IPS DF 4.7 (cell line): Measurements from ENCODE around the gene TIPARP.

Source experiments
- DNase-seq: peaks from one replicate; pipeline ENCODE4 v3.0.0-alpha.2; 2013; ENCODE audit warnings: low spot score; ENCODE audit errors: extremely low read depth

TIPARP gene

DNA sequence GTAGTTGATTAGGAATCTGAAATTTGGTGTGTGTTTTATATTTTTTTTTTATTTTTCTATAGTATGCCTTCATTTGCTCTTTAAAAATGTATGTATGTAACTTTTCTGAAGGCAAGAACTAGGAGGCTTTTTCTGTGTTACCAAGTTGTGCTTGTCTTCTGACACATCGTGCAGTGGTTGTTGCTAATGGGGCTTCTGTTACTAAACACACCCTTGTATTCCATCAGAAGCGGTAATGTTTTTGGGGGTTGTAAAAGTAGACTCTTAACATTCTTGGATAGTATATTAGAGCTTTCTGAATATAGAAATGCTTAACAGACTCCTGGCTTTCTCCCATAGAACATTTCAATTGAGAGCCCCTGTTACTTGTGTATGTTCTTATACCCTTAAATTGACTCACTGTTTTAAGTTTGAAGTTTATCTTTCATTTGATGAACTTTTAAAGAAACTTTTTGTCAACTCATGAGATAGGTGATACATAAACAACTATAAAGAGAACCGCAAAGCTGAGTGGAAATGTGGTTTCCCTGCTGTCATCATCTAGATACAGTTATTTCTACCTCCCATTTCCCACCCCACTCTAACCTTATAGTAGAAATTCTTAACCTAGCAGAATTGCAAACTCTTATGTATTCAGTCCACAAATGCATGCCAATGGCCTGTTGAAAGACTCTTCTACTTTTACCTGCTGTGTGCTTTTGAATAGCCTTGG is 2.5 kb downstream of the TIPARP start:
- DNase-seq, result no peak

DNA sequence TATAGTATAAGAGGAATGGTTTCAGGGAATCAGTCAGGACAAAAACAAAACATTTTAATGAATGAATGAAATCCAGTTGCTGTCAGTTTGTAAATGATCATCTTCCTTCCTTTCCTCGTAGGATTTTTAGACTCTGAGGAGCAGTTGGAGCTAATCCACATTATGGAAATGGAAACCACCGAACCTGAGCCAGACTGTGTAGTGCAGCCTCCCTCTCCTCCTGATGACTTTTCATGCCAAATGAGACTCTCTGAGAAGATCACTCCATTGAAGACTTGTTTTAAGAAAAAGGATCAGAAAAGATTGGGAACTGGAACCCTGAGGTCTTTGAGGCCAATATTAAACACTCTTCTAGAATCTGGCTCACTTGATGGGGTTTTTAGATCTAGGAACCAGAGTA is 3.1 kb downstream of the TIPARP start:
- no peak for DNase-seq

DNA sequence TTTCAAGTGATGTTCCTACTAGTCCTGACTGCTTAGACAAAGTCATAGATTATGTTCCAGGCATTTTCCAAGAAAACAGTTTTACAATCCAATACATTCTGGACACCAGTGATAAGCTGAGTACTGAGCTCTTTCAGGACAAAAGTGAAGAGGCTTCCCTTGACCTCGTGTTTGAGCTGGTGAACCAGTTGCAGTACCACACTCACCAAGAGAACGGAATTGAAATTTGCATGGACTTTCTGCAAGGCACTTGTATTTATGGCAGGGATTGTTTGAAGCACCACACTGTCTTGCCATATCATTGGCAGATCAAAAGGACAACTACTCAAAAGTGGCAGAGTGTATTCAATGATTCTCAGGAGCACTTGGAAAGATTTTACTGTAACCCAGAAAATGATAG is 3.8 kb downstream of the TIPARP start:
- DNase-seq, result no peak

DNA sequence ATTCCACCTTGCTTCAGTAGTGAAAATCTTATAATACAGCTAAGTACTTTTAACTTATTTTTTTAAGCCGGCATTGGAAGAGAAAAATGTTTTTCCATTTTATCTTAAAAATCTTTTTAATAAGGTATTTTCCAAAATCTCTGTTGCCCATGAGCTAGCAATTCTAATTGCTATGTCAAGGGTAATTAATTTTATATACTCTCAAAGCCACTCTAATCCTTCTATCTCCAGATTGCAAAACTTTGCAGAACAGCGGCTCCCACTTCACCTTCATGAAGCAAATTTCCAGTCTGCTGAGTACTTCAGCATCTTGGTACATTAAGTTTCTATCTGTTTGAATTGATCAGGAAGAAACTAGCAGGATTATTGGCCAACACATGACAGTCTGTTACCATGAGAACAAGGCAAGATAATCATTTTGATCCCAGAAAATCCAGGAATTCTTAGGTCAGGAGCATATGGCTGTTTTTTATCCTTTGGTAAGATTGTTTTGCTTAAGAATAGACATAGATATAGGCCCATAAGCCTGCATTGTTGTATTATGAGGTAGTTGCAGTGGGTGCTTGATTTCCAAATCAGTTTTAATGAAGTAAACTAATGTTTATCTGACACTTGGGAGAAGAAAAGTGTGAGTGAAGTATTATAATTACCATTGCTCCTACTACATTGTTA is 6.0 kb downstream of the TIPARP start:
- DNase-seq, result no peak

DNA sequence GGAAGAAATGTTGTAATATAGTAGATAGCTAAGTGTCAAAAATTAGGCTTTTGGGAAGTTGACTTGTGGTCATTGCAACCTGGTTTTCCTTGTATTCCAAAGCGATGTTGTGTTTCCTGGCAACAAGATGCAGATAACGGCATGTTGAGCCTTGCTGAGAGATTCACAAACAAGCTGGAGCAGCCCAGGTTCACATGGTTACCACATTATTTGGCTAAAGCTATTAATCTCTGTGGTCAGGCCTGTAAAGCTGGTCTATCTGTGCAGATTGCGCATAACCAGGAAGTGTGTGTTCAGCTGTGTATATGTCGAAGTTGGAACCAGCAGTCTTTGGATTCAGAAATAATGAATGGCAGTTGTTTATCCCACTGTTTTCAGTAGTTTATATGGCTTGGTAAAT is 6.6 kb downstream of the TIPARP start:
- no peak for DNase-seq

DNA sequence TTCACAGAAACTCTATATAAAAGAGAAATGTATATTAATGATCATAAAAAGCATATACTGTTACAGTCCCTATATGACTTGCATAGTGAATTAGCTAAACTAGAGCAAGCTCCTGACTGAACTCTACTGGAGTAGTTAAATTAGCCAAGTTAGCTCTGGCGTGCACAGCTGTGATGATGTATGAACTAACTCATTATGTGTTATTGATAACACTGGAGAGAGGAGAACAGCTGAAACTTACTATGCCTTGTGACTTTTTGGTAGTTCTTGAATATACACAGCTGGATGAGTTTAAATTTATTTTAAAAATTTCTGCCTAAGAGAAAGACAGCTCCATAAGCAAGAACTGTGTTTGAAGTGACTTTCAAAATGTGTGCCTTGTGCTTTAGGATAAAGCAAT is 8.1 kb downstream of the TIPARP start:
- DNase-seq, result no peak

DNA sequence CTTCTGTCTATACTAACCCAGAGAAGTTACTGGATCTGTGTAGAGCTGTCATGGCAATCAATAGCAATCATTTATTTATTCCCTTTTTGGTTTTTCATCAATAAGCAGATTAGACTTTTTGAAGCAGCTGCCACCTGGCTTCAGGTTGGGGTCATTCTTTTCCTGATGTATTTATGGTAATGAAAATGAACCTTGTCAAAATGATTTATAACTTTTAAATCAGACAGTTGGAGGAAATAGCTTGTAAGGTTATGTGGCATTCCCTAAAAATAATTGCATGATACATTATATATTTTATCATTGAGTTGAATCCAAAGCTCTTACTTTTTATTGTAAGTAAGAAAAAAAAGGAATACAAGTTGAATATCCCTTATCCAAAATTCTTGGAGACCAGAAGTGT is 8.6 kb downstream of the TIPARP start:
- no peak for DNase-seq

DNA sequence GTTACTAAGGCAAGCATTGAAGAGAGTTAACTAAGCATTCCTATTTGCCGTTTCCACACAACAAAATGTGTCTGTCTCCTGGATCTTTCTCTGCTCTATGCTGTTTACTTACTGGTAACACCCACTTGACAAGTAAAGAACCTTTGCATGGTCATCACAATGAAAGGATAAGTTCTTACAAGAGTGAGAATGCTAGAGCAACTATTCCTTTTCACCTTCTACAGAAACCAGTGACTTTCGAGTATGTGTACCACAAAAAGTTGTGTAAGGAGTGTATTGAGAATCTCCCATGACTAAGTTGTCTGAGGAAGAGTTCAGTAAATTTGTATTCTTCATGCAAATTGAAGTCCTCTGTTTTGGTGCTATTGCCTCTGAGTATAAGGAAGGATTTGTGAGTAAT is 10.8 kb downstream of the TIPARP start:
- DNase-seq, result no peak

DNA sequence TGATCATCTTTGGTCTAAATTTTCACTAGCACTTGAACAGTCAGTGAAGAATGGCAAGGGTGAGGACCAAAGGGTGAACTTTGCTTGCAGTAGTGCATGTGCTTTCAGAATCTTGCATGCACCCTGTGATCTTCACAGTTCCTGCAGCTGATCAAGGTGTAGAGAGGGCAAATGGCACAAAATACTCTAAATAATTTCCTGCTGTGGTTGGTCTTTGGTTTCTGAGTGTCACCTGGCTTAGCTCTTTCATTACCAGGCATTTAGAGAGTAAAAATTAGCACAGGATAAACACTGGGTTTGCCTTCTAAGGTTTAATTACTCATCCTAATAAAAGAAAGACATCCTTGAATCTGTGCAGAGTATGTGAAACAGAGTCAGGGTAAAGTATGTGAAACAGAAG is 11.4 kb downstream of the TIPARP start:
- no peak for DNase-seq

DNA sequence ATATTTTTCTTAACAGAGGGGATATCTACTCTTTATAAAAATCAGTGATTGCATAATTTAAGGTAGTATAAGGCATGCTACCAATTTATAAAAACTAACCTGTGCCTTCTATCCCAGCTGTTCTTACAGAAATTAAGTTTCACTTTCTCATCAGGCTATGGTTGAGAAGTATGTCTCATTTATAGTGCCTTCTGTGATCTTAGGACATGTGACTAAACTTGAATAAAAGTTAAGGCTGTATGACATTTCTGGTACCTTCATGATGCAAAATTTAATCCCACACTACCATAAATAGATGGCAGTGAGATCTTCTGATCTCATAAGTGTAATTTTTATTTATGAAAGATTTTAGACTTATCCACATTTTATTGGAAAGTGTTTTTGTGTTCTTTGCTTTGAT is 12.6 kb downstream of the TIPARP start:
- DNase-seq, result no peak

DNA sequence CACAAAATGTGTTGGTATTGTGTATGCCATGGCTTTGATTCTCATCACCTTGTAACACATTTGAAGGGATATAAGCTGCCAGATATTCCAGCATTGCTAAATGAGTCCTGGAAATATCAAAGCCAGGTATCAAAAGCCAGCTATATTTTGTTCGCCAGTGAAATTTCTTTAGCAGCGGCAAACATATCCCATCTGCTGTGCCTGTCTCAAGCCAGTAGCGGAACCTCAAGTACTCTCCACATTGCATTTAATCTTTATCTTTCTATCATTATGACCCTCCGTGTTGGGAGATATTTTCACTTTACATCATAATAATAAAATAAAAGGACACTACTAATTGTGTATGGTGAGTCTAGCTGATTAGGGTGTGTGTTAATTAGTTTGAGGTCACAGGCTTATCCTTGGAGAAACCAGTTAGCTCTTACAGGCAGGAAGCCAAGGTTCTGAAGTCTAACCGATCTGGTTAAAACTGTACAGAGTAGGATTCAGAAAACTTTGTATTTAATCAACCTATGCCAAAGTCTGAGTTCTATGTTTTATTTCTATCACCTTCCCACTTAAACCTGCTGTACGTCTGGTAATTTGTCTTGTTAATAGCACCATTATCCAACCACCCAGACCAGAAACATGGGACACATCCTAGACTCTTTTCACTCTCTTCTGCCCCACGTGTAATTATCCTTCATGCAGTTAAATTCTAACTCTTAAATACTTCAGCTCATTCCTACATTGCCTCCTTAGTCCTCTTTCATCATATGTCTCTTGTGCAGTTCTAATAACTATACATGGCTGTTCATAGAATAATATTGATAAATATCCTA is 14.5 kb downstream of the TIPARP start:
- no peak for DNase-seq

DNA sequence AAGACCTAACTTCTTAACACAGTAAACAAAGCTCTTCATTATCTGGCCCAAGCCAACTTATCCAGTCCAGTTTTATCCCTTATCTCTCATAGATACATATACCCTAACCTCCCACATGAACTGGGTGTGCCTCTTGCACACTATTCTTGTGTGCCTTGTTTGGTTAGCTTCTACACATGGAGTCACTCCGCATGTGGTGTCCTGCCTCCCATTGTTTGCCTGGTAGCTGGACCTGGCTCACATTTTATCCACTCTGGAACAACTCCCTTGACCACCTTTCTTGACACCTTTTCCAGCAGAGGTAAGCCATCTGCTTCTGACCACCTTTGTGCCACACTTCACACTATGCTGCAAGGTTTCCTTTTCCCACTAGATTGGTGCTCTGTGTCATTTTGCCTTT is 15.2 kb downstream of the TIPARP start:
- DNase-seq, result no peak

DNA sequence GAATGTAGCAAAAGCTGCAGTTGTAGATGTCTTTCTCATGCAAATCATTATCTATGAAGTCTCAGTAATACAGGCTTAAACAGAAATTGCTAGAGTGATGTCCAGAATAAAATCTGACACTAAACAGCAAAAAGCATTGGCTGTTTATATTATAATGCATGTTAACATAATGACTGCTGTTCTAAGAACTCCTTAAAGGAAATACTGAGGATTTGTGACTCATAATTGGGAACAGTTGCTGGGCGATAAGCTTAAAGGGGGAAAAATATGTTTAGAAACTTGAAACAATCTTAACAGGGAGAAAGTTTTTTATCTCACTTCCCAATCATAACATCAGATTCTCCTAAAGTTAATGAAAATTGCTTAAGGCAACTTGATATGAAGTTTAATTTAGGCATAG is 17.5 kb downstream of the TIPARP start:
- no peak for DNase-seq

DNA sequence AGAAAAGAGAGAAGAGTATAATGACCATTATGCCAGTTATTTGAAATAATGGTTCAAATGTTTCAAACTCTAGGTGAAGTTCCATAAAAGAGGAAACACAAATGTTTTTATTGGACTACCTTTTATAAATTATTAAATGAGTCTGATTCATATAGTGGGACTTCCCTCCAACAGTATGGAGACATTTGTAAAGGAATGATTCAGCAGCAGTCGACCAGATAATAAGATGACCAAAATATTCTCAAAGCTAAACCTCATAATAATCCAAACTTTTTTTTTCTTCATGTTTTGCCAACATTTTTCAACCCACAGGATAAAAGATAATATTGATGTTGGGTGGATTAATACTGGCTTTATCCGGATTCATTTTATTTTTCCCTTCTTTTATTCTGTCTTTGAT is 18.8 kb downstream of the TIPARP start:
- DNase-seq, result no peak

DNA sequence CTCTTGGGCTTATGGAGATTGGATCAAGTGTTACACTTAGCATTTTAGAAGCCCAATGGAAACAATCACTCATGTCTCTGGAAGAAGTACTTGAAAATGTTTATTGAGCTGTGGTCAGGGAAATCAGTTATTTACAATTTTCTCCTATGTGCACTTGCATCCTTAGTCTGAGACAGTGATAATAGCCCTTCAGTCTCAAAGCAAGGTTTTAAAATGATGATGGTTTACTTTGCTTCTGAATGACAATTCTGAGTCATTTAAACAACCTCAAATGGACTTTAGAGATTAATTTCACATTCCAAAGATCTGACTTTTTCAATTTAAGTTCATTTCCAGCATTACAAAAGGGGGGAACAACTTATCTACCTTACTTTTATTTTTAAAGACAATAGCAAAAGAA is 20.1 kb downstream of the TIPARP start:
- DNase-seq, result no peak

DNA sequence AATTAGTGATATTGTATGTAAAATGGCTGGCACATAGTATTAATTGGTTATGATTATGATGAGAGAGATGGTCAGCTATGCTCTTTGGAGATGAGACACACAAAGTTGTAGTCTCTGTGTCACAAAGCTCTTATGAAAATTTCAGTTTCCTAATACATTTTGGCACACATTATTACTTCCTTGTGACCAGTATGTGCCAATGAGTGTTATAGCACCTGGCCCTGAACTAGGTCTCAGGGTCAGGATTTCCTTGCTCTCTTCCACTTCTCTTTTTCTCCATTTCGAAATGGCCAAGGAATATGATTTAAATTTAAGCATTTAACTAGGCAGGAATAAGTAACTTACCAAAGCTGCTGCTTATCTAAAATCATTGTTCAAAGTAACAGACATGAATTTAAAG is 28.0 kb downstream of the TIPARP start:
- no peak for DNase-seq

DNA sequence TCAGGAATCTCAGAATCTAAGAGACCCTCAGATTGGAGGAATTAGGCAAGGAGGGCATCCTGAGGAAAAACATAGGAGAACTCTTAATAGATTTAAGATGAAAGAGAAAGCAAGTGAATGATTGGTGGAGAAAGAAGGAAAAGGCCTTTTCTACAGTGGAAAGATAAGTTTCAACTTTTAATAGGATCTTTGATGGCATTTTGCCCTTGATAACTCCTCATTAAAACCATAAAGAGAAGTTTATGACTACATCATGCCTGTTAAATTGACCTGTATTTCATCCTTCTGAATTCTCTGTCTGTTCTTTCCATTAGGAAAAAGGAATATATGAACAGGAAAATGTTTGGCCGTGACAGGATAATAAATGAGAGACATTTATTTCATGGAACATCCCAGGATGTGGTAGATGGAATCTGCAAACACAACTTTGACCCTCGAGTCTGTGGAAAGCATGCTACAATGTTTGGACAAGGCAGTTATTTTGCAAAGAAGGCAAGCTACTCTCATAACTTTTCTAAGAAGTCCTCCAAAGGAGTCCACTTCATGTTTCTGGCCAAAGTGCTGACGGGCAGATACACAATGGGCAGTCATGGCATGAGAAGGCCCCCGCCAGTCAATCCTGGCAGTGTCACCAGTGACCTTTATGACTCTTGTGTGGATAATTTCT is 30.1 kb downstream of the TIPARP start:
- DNase-seq, result no peak

DNA sequence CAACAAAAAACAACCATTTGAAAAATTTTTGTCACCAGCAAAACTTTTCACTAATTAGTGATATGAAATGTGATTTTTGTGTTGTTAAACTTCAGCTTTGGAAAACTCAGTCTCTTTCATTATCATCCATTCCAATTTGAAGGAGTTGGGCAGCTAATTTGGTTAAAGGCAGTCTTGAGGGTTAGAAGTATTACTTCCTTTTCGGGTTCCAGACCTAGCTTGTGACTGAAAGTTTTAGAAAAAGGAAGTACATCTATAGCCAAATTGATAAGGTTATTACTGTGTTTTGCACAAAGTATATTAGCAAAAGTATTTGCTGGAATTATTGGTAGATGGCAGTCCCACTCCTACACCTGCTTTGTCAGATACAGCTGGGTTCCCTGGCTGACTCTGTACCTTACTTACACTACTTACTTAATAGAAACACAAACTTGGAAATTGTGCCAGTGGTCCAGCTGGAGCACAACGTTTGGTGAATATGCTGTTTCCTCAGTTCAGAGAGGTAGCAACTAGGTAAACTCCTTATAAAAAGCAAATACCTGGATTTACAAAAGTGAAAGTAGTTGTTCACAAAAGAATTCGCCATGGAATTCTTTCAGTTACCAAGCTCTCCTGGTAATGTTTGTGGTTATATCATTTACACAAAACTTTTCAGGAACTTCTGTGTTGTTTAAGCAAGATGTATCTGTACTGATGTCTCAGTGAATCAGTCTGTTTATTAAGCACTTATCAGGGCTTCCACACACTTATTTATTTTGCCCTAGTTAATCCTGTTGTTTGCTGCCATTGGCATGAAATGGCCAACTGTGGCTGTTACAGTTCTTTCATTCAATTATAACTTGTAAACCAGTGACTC is 31.6 kb downstream of the TIPARP start:
- DNase-seq, result no peak

DNA sequence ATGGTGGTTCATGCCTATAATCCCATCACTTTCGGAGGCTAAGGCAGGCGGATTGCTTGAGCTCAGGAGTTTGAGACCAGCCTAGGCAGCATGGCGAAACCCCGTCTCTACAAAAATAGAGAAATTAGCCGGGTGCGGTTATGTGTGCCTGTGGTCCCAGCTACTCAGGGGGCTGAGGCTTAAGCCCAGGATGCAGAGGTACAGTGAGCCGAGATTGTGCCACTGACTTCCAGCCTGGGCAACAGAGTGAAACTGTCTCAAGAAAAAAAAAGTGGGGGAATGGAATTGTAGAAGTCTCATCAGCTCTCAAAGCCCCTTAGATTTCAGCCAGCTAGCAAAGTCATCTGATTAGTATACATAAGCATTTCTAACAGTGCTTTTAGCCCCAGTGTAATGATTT is 33.2 kb downstream of the TIPARP start:
- DNase-seq, result no peak

DNA sequence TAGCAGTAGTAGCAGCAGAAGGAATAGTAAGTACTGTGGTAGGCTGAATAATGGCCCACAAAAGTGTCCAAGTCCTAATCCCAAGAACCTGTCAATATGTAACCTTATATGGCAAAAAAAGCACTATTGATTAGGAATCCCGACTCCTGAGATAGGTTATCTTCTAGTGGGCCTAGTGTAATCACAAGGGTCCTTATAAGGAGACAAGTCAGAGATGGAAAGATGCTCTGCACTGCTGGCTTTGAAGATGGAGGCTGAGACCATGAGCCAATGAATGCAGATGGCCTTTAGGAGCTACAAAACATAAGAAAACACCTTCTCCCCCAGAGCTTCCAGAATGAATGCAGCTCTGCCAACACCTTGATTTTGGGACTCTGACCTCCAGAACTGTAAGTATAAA is 36.0 kb downstream of the TIPARP start:
- no peak for DNase-seq

DNA sequence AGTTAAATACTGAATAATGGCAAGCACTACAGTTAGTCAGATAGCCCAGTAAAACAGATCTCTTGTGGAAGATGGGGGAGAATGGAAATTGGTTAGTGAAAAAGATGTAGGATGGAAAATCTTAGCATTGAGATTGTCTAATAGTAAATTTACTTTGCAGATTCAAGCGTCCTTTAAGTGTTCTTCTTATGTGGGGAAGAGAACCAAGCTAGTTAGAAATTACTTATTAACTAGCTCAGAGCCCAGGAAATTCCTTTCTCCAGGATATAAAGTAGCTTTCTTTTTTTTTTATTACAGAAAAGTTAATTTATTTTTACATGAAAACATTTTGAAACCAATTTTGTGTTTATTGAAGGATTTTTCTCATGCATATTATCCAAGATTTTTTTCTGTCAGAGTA is 36.7 kb downstream of the TIPARP start:
- no peak for DNase-seq
